Heart left ventricle (tissue), 13 donors: ENCODE results near the gene BZW1.

Experiments
- POLR2A ChIP-seq, 2 donors: fragments of 450-650 bp; IDR thresholded peaks; one replicate each; pipeline ENCODE4 v1.6.1; 2017; ENCODE audit warnings: antibody characterized with exemption in 2 of 2, mild to moderate bottlenecking in 2 of 2, moderate library complexity in 2 of 2
- TF ChIP-seq, protein P1 (sequence below), 12 donors: fragments of 200-600 bp; sonication (generic) in 4 of 12; IDR thresholded peaks; one replicate each; pipeline versions ENCODE4 v1.5.0 to v1.8.0; 2018 to 2022; ENCODE audit warnings: antibody characterized with exemption in 12 of 12, mild to moderate bottlenecking in 5 of 12
- donor health status: ischemic (EF 13 %, LVEDD 7.1; RV severe dilation, severe dysfunction).
- donor health status: DM: no; HTN: yes; CAD: no.
- donor health status: DM: no; HTN: no; CAD: no.
- donor health status: ischemic (EF 25% LVEDD 6.9; RV normal size, moderate dysfunction).
- donor health status: ischemic (EF 25% LVEDD 5.7; RV mildly dilated, moderate dysfunction).
- donor health status: ischemic (EF 35%, LVEDD 5.7; RV mildly dilated, moderate dysfunction).
- donor health status: nonischemic (EF 11% LVEDD 7.7; RV severe dilation, severe dysfunction).
- donor health status: DM: yes; HTN: yes; CAD: no.
- donor health status: PGD.
- donor health status: ischemic (EF 29% LVEDD 5.4; RV normal size, mild dysfunction).
- donor health status: nonischemic (EF 23%, LVEDD 6.1; RV moderate dilation, normal function).

GRCh38 chr2:200796561-200796960 lies 15.1 kb upstream of the BZW1 start:
- TF ChIP-seq, protein P1, sequence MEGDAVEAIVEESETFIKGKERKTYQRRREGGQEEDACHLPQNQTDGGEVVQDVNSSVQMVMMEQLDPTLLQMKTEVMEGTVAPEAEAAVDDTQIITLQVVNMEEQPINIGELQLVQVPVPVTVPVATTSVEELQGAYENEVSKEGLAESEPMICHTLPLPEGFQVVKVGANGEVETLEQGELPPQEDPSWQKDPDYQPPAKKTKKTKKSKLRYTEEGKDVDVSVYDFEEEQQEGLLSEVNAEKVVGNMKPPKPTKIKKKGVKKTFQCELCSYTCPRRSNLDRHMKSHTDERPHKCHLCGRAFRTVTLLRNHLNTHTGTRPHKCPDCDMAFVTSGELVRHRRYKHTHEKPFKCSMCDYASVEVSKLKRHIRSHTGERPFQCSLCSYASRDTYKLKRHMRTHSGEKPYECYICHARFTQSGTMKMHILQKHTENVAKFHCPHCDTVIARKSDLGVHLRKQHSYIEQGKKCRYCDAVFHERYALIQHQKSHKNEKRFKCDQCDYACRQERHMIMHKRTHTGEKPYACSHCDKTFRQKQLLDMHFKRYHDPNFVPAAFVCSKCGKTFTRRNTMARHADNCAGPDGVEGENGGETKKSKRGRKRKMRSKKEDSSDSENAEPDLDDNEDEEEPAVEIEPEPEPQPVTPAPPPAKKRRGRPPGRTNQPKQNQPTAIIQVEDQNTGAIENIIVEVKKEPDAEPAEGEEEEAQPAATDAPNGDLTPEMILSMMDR (IDR thresholded peaks at IDR 0.05): no peak
- TF ChIP-seq POLR2A (IDR thresholded peaks at IDR 0.05): no peak
